Spleen (tissue), 11 donors: ENCODE results near the gene IPO9. TPM values are rescaled to one million over a fixed set of nuclear protein-coding genes. Genes with fewer than 3 reads are reported as not detected.

Source experiments
- DNase-seq: peaks from one replicate; pipeline ENCODE4 v3.0.0-alpha.2; 2020
- H3K27ac ChIP-seq, 8 donors: fragments of 200-600 bp; sonication (generic) in 7 of 8; 1 replicate in 4 of 8; 2 replicates in 4 of 8; pipeline versions ENCODE4 v1.5.0 to v1.8.0; 2016 to 2021; ENCODE audit warnings: inconsistent platforms in 4 of 8, mild to moderate bottlenecking in 4 of 8, moderate library complexity in 1 of 8
- H3K27me3 ChIP-seq, 7 donors: fragments of 200-600 bp; sonication (generic) in 6 of 7; replicated peaks in 1 of 7; 1 replicate in 4 of 7; 2 replicates in 3 of 7; pipeline versions ENCODE4 v1.5.0 to v1.8.0; 2016 to 2021; ENCODE audit warnings: inconsistent platforms in 3 of 7, mild to moderate bottlenecking in 1 of 7
- H3K36me3 ChIP-seq, 6 donors: fragments of 200-600 bp; sonication (generic) in 5 of 6; 1 replicate in 4 of 6; 2 replicates in 2 of 6; pipeline versions ENCODE4 v1.5.0 to v1.8.0; 2016 to 2021; ENCODE audit warnings: inconsistent platforms in 2 of 6
- H3K4me1 ChIP-seq, 6 donors: fragments of 200-600 bp; sonication (generic) in 5 of 6; 1 replicate in 3 of 6; 2 replicates in 3 of 6; pipeline versions ENCODE4 v1.5.0 to v1.8.0; 2016 to 2021; ENCODE audit warnings: inconsistent platforms in 3 of 6
- H3K4me3 ChIP-seq, 8 donors: fragments of 200-600 bp; sonication (generic) in 7 of 8; 1 replicate in 4 of 8; 2 replicates in 4 of 8; pipeline versions ENCODE4 v1.5.0 to v1.8.0; 2016 to 2021; ENCODE audit warnings: inconsistent platforms in 4 of 8, mild to moderate bottlenecking in 4 of 8, moderate library complexity in 2 of 8
- H3K9me3 ChIP-seq, 8 donors: fragments of 200-600 bp; sonication (generic) in 7 of 8; 1 replicate in 4 of 8; 2 replicates in 4 of 8; pipeline versions ENCODE4 v1.5.0 to v1.8.0; 2016 to 2021; ENCODE audit warnings: inconsistent platforms in 4 of 8
- POLR2A ChIP-seq, 3 donors: fragments of 450-650 bp; IDR thresholded peaks; one replicate each; pipeline ENCODE4 v1.5.1; 2017; ENCODE audit warnings: antibody characterized with exemption in 3 of 3, mild to moderate bottlenecking in 1 of 3
- POLR2AphosphoS5 ChIP-seq, 3 donors: sonication (generic); formaldehyde crosslinking; IDR thresholded peaks; one replicate each; pipeline ENCODE4 v1.5.1; 2017; ENCODE audit warnings: antibody characterized with exemption in 3 of 3
- WGBS, 5 donors: extraction: QIAGEN DNeasy Blood & Tissue Kit in 3 of 5; methylation state at CpG; one replicate each; pipeline versions ENCODE4 v1.1.5 to v1.1.7; 2013 to 2018; 5-methylcytosine and 5-hydroxymethylcytosine counted together
- intact Hi-C: fragments of 100-400 bp; cut with DNase I; formaldehyde crosslinking; loops from one replicate; pipeline ENCODE4 v1.15.0; 2023; ENCODE audit warnings: low total_unique reads
- polyA plus RNA-seq, 3 donors: library from polyadenylated mRNA; stranded (reverse); fragments of 200-250 nt; gene quantifications; one replicate each; pipeline ENCODE4 v1.2.1, GENCODE V29; 2013
- total RNA-seq, 7 donors: library from RNA; depleted of rRNA in 3 of 7; stranded (reverse); fragments of >200 nt in 3 of 7; fragmentation: NEBNext Ultra II Directional in 4 of 7; extraction: Animal tissue kit (Norgen Biotek cat#: 25700) in 4 of 7; gene quantifications; one replicate each; pipeline versions ENCODE4 v1.1.0 to v1.2.1, GENCODE V29; 2016 to 2021
- TF ChIP-seq, protein P1 (sequence below), 11 experiments: fragments of 200-600 bp in 7 of 11; fragments of 450-650 bp in 4 of 11; sonication (generic) in 4 of 11; IDR thresholded peaks in 8 of 11; conservative IDR thresholded peaks in 3 of 11; 1 replicate in 7 of 11; 2 replicates in 4 of 11; pipeline versions ENCODE4 v1.4.0 to v1.8.0; 2016 to 2021; ENCODE audit warnings: antibody characterized with exemption in 11 of 11, inconsistent platforms in 4 of 11, mild to moderate bottlenecking in 1 of 11
- donor health status: healthy with polysubstance abuse.
- donor health status: DM: no; HTN: no; CAD: no; lungs with moderate emphysema.
- donor health status: DM: no; HTN: no; CAD: no.
- donor health status: Bipolar disorder and iron deficiency.
- donor health status: healthy.
- donor health status: DM: no; HTN: no; CAD: no.
- donor health status: DM: yes; HTN: yes; CAD: no.

The IPO9 gene
- total and polyA plus RNA-seq, 10 donors, result 13.8 to 35.7 (median 27.1) TPM

DNA sequence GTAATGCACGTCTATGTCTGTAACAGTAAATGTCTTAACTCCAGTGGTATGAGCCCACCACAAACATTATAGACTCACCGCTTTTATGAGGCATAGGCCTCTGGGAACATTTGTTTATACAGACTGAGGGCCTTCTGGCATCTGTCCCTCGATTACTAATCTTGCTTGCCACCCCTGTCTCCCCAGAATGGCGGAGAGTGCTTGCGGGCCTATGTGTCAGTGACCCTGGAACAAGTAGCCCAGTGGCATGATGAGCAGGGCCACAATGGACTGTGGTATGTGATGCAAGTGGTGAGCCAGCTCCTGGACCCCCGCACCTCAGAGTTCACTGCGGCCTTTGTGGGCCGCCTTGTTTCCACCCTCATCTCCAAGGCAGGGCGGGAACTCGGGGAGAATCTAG is 41.4 kb downstream of the IPO9 start:
- intact Hi-C loops, result no loop called here
- DNase-seq, result no peak
- WGBS, 5 donors, result 94 to 98% (median 96%) methylated on average over 10 of the region's 10 CpGs
- Histone ChIP-seq H3K36me3 (peaks cover 14 to 100% (median 81%) of the 10 kb centered on the region in 6 donors), H3K27me3 (no peaks in the 10 kb centered on the region), H3K9me3 (no peaks in the 10 kb centered on the region), H3K4me1 (no peaks in the 10 kb centered on the region), H3K4me3 (no peak overlapping the region), H3K27ac (no peak overlapping the region)
- TF ChIP-seq, protein P1, sequence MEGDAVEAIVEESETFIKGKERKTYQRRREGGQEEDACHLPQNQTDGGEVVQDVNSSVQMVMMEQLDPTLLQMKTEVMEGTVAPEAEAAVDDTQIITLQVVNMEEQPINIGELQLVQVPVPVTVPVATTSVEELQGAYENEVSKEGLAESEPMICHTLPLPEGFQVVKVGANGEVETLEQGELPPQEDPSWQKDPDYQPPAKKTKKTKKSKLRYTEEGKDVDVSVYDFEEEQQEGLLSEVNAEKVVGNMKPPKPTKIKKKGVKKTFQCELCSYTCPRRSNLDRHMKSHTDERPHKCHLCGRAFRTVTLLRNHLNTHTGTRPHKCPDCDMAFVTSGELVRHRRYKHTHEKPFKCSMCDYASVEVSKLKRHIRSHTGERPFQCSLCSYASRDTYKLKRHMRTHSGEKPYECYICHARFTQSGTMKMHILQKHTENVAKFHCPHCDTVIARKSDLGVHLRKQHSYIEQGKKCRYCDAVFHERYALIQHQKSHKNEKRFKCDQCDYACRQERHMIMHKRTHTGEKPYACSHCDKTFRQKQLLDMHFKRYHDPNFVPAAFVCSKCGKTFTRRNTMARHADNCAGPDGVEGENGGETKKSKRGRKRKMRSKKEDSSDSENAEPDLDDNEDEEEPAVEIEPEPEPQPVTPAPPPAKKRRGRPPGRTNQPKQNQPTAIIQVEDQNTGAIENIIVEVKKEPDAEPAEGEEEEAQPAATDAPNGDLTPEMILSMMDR (IDR thresholded peaks at IDR 0.05 in 8 of 11, conservative IDR thresholded peaks at IDR 0.05 in 3 of 11), result no peak
- TF ChIP-seq POLR2AphosphoS5 (IDR thresholded peaks at IDR 0.05) (no peak), POLR2A (IDR thresholded peaks at IDR 0.05) (no peak)

DNA sequence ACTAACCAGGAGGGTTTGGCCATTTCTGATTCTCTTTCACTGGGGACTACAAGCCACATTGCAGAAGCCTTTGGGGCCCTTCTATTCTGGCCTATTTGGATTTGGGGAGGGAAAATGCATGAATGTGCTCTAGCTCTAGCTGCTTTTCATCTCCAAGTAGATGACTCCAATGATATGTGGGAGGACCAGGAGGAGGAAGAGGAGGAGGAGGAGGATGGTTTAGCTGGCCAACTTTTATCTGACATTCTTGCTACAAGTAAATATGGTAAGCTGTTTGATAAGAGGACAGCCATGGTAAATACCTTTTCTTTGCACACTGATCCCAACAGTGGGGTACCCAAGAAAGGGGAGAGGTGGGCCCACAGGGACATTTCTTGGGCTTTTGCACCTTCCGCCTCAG is 45.7 kb downstream of the IPO9 start:
- Histone ChIP-seq H3K36me3 (peaks cover 8 to 75% (median 63%) of the 10 kb centered on the region in 6 donors), H3K9me3 (no peaks in the 10 kb centered on the region), H3K27me3 (no peaks in the 10 kb centered on the region), H3K4me1 (no peaks in the 10 kb centered on the region), H3K27ac (no peak overlapping the region), H3K4me3 (no peak overlapping the region)
- no peak for TF ChIP-seq POLR2AphosphoS5 (IDR thresholded peaks at IDR 0.05)
- TF ChIP-seq POLR2A (IDR thresholded peaks at IDR 0.05), result no peak
- TF ChIP-seq, protein P1 (IDR thresholded peaks at IDR 0.05 in 8 of 11, conservative IDR thresholded peaks at IDR 0.05 in 3 of 11), result no peak
- WGBS, 5 donors, result 94 to 100% (median 100%) methylated on average over 1 of the region's 1 CpG
- DNase-seq, result no peak
- intact Hi-C loops, result no loop called here

DNA sequence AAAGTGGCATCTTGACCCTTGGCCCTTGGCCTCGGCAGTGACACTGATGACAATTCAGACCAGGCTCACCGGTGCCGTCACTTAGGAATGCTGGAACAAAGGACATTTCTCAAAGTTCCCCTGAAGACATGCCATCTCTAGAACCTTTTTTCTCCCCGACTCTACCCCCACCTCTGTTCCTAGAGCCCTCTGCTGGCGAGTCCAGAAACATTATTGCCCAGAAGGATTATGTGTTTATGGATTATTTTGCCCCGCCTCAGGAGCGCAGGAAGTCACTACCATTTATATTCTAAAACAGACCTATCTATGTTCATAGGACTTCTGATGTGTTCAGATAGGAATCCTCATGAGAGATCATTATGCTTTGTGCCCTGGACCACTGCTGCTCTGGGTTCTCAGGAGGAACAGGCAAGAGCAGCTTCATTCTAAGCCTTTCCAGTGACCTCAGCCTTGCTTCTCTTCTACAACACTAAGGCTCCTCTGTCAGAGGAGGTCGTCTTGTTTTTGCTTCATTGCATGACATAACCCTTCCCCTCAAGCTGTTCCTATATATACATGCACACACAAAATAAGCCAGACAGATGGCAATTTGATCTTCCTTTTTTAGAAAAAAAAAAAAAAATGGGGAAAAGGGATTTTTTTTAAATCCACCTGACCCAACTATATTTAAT is 47.3 kb downstream of the IPO9 start:
- intact Hi-C loops, result no loop called here
- TF ChIP-seq, protein P1 (IDR thresholded peaks at IDR 0.05 in 8 of 11, conservative IDR thresholded peaks at IDR 0.05 in 3 of 11), result peak in 1 of 11 experiments; percentile 8
- TF ChIP-seq POLR2AphosphoS5 (IDR thresholded peaks at IDR 0.05), result no peak
- 68 to 79% (median 78%) methylated on average over 8 of the region's 8 CpGs for WGBS, 5 donors
- no peaks in the 10 kb centered on the region for H3K9me3 ChIP-seq
- H3K4me1 ChIP-seq, result peaks cover 0 to 7% (median 0%) of the 10 kb centered on the region in 6 donors
- H3K36me3 ChIP-seq, result peaks cover 3 to 59% (median 48%) of the 10 kb centered on the region in 6 donors
- DNase-seq, result no peak
- no peaks in the 10 kb centered on the region for H3K27me3 ChIP-seq
- H3K27ac ChIP-seq, result no peak overlapping the region
- H3K4me3 ChIP-seq, result no peak overlapping the region

DNA sequence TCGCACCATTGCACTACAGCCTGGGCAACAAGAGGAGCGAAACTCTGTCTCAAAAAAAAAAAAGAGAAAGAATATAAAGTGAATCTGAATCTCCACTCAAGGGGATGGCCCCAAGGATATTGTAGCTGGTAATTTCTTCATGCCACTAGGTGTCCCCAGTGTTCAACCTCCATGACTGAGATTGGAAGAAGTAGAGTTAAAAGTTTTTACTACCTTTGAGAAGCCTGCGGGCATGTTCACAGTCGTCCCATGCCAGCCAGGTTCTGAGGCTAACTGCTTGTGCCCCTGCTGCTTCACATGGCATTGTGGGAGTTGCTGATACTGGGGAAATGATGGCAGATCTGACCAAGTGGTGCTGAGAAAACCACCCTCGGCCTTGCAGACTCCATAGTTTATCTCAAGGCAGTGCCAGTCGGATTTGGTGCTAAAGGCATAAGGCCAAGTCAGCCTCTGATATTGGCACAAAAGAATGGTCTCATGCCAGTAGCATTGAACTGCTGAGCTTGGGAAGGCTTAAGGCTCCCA is 49.0 kb downstream of the IPO9 start:
- DNase-seq, result peak; percentile 54
- Histone ChIP-seq H3K27me3 (no peaks in the 10 kb centered on the region), H3K4me1 (peaks cover 0 to 22% (median 0%) of the 10 kb centered on the region in 6 donors), H3K4me3 (no peak overlapping the region), H3K27ac (no peak overlapping the region), H3K36me3 (peaks cover 0 to 42% (median 31%) of the 10 kb centered on the region in 6 donors), H3K9me3 (no peaks in the 10 kb centered on the region)
- 57 to 68% (median 61%) methylated on average over 6 of the region's 6 CpGs for WGBS, 5 donors
- no peak for TF ChIP-seq POLR2AphosphoS5 (IDR thresholded peaks at IDR 0.05)
- TF ChIP-seq, protein P1 (IDR thresholded peaks at IDR 0.05 in 8 of 11, conservative IDR thresholded peaks at IDR 0.05 in 3 of 11), result peak in 9 of 11 experiments; percentile 24 to 66 (median 44)
- no peak for TF ChIP-seq POLR2A (IDR thresholded peaks at IDR 0.05)
- intact Hi-C loops, result no loop called here
